HG03469 (cell line): ENCODE data around the gene ADK.
"Not testable (repeated sequence)": the region's sequence is repeated elsewhere in the genome, so short reads cannot be mapped to it uniquely, and the experiment has no call there.

Source experiments
- ATAC-seq: cut with Tn5 transposase; IDR thresholded peaks from one replicate; pipeline ENCODE4 v1.9.1; 2021; ENCODE audit warnings: mild to moderate bottlenecking, moderate library complexity, moderate number of reproducible peaks; ENCODE audit not compliant: unreplicated experiment

Gene ADK

DNA sequence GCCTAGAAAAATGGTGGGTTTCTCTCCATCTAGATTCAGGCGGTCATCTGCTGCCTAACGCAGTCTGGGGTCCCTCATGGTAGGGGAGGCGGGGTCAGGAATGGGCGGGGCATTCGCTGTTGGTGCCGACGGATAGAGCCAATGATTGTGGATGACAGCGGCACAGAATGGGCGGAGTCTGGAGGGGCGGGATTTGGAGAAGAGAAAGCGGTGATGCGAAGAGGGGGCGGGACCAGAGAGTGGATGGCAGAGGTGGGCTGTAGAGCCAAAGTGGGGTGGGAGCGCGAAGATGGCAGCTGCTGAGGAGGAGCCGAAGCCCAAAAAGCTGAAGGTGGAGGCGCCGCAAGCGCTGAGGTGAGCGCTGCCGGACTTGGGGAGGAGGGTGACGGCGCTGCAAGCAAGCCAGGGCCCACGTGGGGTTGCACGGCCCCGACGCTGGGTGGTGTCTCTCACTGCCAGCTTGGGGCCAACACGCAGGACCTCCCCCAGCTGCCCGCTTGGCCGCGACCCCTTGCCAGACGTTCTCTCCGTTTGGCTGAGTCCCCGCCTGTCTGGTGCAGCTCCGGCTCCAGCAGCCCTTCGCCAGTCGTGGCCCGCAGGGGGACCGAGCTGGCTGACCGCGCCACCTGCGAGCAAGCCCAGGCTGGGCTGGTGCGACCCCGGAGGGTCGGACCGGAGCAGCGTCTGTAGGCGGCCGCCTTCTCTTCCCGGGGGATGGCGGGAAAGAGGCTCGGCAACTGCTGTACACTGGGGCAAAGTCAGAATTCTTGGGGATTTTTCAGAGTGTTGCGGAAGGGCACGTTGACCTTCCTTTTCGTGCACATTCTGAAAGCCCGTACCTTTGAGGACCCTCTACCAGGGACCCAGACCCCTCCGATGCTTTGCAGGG, at the start of gene ADK:
TSS of gene ADK (plus strand) at position 232 of the 889 bp plus-strand sequence. CDS start at position 290, 58 bp downstream.
- peak; percentile 60 for ATAC-seq

GRCh38 chr10:74103560-74104258, 47.3 kb upstream of the ADK start:
- no peak for ATAC-seq

DNA sequence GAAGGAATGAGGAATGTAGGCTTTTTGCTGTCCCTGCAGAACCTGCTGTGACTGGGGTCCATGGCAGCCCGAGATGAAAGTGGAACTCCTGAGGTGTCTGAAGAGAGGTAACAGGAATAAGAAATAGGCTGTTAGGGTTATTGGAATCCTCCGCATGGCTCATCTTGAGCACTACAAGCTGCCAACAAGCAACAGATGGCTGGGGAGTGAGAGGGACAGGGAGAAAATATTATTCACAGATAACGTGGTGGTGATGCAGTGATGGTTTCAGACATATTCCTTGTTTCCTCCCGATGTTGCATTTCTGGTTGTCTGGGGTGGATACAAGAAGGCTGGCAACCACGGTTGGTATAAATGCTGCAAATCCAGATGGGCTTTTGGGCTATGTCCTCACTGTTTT, 46.5 kb upstream of the ADK start:
- no peak for ATAC-seq

DNA sequence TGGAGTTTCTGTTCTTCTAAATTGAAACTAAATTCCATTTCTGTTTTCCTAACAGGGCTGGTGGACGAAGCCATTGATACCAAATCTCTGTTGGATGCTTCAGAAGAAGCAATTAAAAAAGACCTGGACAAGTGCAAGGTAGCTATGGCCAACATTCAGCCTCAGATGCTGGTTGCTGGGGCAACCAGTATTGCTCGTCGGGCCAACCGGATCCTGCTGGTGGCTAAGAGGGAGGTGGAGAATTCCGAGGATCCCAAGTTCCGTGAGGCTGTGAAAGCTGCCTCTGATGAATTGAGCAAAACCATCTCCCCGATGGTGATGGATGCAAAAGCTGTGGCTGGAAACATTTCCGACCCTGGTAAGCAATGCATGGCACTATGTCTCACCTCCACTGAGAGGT, 46.0 kb upstream of the ADK start:
- no peak for ATAC-seq

DNA sequence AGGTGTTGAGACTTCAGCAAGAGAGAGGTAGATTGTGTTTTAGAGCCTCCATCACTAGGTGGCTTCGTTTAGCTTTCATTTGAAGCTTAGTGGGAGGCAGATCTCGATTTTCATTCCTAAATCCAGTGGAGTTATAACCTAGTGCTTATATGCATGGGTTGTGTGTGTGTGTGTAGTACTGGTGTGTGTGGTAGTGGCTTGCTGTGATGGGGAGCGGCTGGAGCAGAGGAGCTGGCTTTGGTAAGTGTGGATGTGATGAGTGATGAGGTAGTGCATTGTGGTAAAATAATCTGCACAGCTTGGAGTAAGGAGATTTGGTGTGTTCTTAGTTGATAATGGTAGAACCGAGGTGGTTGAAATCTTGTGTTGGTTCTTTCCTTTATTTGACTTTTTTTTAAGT, 43.6 kb upstream of the ADK start:
- no peak for ATAC-seq

DNA sequence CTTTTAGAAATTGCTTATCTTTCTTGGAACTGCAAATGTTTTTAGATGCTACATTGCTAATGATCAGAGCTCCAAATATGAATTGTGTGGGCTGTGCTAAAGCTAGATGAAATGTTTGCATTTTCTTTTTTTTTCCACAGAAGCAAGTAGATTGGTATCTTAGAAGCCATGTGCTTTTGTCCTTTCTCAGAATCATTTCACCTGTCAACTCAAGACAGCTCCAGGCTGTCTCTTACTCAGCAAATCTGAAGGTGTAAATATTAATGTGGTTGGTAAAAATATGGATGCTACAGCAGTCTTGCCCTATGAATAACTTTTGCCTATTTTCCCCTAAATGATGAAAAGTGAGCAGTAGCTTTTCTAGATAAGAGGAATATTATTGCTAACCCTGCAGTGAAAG, 41.6 kb upstream of the ADK start:
- no peak for ATAC-seq

DNA sequence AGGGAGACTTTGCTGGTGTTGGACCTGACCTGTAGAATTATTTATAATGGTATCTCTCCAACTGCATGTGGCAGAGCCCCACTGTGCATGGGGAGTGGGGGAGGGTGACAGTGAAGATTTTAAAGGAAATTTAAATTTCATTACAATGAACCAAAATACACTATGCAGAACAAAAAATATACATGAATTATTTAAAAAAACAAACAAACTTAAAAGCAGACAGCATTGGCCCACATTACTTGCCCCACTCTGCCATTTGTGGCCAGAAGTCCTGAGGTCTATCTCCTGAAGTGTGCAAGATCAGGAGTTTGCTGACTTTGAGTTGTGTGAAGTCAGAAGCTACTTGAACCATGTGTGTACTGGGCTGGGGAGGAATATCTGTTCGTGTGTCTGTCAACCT, 40.9 kb upstream of the ADK start:
- ATAC-seq: no peak

- no peak for ATAC-seq
These were observed 39.2 kb upstream of the ADK start for GRCh38 chr10:74111799-74112198.

- no peak for ATAC-seq
These were observed 37.5 kb upstream of the ADK start for GRCh38 chr10:74113546-74113945.

DNA sequence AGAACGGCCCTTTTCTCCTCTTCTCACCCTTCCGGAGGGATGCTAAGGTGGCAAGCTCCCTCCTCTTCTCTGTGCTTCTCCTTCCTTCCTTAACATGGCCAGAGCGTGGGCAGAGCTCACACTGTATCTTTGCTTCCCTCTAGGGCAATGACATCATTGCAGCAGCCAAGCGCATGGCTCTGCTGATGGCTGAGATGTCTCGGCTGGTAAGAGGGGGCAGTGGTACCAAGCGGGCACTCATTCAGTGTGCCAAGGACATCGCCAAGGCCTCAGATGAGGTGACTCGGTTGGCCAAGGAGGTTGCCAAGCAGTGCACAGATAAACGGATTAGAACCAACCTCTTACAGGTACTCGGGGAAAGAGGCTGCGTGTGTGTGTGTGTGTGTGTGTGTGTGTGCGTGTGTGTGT, 37.0 kb upstream of the ADK start:
- ATAC-seq: no peak

DNA sequence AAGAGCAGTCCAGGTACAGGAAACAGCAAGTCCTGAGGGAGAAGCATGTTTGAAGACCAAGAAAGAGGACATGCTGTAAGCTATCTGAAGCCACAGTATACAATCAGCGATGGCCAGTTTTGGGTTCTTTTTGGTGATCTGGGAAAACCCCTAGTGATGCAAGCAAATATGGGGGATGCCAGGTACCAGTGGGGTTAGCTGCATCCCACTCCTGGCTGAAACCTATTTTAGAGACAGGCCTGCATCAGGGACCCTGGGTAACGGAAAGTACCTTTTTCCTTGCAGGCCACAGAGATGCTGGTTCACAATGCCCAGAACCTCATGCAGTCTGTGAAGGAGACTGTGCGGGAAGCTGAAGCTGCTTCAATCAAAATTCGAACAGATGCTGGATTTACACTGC, 33.3 kb upstream of the ADK start:
- ATAC-seq: no peak

GRCh38 chr10:74118804-74119203, 32.2 kb upstream of the ADK start:
- no peak for ATAC-seq

- ATAC-seq: no peak
These were observed 30.1 kb upstream of the ADK start for GRCh38 chr10:74120911-74121310.

DNA sequence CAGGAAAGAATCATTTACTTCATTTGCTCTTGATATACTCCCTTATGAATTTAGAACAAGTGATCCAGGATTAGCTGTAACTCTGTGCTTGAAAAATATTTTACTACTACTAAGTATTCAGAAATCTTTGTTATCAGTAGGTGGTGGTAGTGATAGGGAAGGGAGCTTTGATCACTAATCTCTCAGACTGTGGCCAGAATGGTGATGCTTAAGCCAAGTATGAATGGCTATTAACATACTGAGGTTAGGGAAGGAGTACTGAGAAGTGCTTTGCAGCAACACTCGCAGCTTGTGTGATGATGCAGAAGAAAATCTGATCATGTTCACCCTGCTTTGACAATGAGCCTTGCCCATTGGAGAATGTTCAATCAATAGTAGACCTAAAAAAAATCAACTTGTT, 29.7 kb upstream of the ADK start:
- ATAC-seq: no peak

DNA sequence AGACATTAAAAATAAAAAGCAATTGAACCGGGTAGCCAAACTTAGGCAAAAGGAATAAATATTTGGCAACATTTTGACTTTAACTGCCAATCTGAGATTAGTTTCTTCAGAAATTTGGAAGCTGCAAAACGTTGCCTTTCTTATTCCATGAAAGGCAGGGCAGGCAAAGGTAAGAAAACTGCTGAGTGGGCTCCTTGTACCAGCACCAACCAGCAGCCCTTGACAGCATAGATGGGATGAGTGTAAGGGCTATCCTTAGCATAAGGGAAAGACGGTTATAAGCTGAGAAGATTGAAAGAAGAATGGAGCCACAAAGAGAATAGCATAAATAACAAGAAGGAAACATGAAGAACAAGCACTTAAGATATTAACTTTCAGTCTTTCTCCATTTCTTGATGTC, 29.0 kb upstream of the ADK start:
- no peak for ATAC-seq

DNA sequence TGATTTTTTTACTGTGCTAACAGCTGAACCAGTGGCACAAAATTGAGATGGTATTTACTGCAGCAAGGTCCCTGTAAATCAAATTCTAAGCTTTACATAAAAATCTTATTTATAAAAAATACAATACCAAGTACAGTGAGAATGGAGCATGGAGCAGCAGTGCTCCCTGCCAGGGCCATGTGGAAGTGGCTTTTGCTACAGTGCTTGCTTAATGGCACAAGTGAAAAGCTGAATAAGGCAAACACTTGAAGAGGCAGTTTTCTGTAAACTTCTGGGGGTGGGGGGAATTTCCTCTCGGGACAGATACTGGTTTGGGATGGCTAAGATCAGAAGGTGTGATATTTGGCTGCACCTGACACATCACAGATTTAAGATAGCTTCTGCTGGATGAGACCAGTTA, 27.9 kb upstream of the ADK start:
- ATAC-seq: no peak

DNA sequence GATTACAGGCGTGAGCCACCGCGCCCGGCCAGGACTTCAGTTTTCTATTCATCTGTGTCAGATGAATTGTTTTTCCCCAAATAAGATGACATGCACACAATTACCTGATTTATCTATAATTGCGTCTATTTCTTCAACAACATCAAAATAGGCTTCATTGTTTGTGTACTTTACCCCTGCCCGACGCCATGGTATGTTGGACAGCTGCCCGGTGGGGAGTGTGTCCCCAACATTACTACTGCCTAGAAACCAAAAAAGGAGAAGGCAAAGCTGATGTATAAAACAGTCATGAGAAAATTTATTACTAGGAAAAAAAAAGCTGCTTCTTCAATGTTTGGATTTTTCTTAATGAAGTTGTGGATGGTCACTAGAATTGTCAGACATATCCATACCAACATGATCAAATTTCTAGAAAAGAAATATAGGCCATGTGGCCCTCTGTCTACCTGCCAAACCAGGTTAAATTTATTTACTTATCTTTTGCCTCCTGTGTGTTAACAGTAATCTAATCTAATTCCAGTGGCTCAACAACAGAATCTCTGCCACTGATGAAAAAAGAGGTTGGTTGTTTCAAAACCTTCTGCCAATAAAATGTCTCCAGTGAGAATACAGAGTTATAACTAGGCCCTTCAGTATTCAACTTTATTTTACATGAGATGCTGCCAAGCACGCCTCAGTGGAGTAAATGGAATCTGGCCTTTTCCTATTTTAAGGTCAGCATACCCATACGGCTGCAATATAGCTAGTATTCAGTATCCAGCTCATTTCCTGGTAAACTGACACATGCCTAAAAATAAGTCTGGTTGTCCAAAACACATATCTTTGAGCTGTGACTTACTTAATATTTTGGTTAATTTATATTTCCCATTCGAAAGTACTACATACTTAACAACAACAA, 16.8 kb upstream of the ADK start:
- ATAC-seq: no peak

GRCh38 chr10:74135452-74135851, 15.6 kb upstream of the ADK start:
- no peak for ATAC-seq

DNA sequence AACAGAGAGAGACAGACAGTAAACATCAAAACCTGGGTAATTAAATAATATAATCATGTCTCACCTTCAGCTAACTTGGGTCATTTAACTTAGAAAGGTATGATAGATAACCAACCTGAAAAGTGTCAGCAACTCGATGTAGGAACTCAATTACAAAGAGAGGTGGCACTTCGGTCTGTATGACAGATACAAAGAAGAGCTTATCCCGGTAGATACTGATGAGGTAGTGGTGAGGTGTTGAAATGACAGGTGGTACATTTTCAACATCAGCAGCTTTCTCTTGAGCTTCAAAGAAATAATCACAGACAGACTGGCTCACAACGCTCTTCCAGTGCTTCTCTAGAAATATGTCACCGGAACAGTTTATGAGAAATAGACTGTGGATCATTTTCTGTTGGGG, 13.0 kb upstream of the ADK start:
- no peak for ATAC-seq

- not testable (repeated sequence) for ATAC-seq
These were observed 12.4 kb upstream of the ADK start for GRCh38 chr10:74138596-74138995.

DNA sequence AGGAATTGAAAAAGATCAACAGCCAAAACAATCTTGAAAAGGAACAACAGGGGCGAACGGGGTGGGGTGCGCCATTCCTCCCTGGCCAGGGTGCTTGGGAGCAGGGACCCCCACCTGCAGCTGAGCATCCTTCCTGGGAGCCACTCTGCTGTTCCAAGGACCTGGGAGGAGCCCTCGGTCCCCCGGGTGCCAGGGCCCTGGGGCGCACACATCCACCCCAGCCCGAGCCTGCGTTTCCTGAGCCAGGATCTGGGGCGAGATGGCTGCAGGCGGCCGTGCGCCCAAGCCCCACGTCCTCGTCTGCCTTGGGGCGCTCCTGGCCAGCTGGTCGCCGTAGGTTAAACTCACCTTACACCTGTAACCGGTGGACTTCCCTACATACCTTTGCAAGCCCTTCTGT, 11.0 kb upstream of the ADK start:
- no peak for ATAC-seq
